Mesenteric fat pad (tissue), 1 donor: ENCODE measurements around the gene ELAVL1. TPM values are rescaled to one million over a fixed set of nuclear protein-coding genes. Genes with fewer than 3 reads are reported as not detected.
"Not testable (repeated sequence)": the region's sequence is repeated elsewhere in the genome, so short reads cannot be mapped to it uniquely, and the experiment has no call there.

Experiments used
- DNase-seq: peaks from one replicate; pipeline ENCODE4 v3.0.0-alpha.2; 2020; ENCODE audit warnings: low spot score
- total RNA-seq: library from RNA; stranded (reverse); fragmentation: NEBNext Ultra II Directional; extraction: Animal tissue kit (Norgen Biotek cat#: 25700); gene quantifications from one replicate; pipeline ENCODE4 v1.2.1, GENCODE V29; 2021
- donor health status: DM: yes; HTN: yes; CAD: no.

The ELAVL1 gene
- total RNA-seq, 1 donor from 2014 or later, result 60.2 TPM

DNA sequence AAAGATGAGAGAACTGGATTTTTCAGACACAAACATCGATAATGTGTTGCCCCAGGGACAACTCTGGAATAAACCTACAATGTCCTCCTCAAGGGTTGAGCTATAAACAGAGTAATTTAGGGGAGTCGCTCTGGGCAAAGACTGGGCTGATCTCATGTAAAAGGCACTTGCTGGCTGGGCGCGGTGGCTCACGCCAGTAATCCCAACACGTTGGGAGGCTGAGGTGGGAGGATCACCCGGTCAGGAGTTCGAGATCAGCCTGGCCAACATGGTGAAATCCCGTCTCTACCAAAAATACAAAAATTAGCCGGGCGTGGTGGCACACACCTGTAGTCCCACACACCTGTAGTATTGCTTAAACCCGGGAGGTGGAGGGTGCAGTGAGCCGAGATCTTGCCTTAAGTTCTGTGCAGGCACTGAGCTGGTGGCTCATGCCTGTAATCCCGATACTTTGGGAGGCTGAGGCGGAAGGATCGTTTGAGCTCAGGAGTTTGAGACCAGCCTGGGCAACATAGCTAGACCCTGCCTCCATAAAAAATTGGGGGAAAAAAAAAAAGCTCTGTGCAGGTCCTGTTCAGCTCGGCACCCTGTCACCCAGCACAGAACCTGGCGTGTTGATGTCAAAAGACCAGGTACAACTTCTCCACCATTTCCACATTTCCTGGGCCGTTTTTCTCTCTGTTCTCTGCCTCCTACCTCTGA, 63.4 kb downstream of the ELAVL1 start:
- DNase-seq, result no peak

DNA sequence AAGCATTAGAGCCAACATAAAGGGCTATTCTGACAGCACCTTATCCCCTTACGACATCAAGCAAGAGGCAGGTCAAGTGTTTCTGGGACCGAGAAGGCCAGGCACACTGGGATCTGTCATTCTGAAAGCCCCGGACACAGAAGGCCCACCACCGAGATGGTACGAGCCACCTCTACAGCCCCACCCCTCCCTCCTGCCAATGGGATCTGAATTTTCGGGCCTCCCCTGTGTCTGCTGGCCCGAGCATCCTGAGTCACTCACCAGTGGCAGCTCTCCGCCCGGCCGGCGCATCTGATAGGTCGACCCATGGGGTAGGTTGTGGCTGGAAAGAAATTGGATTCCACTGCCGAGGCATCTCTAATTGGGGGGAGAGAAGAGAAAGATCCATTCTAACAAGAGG, 64.6 kb downstream of the ELAVL1 start:
- DNase-seq, result no peak

DNA sequence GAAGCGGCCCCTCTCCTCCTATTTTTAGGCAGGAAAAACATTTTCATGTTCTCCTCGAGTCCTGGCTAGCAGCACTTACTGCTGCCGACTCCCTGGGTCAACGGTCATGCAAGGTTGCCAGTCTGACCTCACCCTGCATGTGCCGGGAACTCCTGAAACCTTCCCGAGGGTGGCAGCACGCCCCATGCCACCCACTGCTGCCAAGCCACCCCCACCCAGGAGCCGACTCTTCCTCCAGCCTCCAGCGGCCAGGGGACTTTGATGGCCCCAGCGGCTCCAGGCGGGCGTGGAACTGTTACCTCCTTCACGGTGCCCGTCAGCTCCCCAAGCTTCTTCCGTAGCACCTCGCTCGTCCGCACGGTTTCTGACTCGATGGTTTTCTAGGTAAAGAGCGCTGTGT, 70.7 kb downstream of the ELAVL1 start:
- DNase-seq, result no peak

DNA sequence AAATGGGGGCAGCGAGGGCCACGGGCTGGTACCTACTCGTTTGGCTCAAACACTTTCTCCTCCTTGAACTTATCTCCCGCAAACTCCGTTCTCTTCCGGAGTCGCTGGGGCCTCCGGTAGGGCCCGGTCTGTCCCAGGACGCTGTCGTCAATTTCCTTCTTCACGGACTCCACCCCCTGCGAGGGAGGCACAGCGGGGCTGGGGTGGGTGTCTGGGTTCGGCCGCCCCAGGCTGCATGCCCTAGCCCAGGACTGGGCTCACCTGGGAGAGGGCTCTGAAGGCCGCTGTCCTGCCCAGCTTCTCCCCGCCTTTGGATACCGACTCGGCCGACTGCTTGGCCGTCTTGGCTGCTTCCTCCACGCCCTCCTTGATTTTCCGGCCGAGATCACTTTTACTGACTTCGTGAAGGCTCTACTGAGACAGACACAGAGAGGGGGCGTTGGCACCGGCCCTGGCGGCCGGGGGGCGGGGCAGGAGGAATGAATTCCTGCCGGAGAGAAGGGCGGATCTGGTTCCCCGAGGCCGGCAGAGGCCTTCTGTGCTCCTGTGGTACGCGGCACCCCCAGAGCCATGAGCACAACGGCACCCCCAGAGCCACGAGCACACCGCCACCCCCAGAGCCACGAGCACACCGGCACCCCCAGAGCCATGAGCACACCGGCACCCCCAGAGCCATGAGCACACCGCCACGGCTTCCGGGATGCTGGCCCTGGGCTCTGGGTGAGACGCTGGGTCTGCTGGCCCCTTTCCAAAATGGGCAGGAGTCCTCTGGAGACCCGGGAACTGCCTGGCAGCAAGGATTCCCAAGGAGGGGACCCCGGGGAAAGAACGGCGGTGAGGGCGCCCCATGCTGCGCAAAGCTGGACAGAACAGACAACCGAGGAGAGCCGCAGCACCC, 71.4 kb downstream of the ELAVL1 start:
- no peak for DNase-seq

DNA sequence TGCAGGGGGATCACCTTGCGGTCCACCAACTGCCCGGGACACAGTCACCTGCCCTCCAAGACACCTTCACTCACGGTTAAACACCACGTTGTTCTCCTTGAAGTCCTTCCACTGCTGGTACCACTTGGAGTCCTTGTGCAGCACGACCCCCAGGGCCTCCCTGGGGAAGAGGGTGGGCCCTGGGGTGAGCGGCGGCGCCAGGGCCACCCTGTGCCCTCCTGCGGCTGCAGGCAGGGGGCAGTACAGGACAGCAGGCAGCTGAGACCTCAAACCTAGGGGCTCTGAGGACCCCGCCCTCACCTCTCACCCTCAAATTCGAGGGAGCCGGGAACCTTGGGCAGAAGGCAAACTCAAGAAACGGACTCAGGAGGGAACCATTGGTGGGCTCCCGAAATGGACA, 72.0 kb downstream of the ELAVL1 start:
- DNase-seq, result no peak

DNA sequence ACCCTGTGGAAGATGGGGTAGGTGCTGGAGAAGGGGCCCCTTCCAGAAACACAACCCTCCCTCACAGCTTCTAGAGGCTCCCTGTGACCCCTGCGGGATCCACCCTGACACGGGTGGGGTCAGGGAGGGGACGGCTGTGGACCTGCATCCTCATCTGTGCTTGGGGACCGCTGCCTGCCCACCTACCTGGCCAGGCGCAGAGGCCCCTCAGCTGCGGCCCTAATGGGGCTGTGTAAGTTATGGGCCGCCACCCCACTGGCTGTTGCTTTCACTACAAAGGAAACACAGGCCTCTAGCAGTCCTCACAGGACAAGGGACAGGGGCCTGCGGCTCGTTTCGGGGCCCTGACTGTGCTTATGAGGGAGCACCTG, 72.5 kb downstream of the ELAVL1 start:
- DNase-seq, result no peak

DNA sequence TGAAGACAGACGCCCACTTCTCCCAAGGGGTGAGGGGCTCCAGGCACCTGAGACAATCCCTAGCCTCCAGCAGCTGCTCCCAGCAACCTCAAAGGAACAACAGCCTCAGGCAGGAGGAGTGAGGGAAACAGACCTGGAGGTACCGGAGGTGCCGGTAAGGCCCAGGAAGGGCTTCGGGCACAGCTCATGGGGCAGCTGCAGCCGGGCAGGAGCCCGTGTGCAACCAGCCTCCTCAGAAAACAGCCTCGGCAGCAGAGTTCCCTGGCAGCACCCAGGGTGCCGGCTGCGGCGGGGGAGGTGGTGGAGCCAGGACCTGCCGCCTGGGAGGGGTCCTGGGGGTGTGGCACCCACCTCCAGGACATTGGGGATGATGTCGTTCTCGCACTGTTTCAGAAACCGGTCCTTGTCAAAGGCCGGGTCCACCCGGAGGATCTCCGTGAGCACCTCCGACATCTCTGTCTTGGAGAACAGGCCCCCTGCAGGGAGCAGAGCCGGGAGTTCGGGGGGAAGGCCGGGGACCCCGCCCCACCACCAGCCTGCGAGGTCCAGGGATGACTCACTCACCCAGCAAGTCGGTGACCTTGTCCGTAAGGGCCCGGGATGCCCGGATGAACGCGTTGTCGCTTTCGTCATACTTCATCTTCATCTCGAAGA, 73.0 kb downstream of the ELAVL1 start:
- no peak for DNase-seq

DNA sequence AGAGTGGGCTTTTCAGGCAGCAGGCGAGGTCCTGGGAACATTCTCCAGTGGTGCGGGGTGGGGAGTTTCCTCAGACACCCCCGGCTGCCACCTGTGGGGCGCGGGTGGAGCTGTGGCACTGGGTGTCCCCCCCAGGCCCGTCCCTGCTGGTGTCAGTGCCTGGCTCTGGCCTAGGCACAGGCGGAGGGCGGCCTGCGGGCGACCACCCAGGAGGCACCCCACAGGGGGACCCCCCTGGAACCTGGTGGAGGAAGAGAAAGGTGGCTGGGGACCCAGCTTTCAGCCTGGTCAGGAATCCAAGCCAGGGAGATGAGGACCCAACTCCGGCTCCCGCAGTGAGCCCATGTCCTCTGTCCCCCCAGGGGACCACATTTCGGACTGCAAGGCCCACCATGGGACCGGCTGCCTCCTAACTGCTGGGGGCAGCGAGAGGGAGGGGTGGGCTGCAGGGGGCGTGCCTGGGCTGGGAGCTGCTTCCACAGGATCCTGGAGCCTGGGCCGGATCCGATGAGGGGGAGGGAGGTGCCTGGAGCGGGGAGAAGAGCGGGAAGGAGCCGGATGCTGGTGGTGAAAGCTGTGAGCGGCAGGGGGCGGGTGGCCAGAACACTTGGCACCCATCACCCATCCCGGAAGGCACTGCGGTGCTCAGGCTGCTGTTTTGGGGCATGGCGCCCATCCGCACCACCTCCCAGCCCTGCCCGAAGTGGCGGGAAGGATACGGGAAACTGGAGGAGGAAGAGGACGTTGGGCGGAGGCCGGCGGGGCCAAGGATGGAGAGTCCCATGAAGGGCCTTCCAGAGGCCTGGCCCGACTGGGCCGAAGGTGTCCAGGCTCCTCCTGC, 74.0 kb downstream of the ELAVL1 start:
- no peak for DNase-seq

DNA sequence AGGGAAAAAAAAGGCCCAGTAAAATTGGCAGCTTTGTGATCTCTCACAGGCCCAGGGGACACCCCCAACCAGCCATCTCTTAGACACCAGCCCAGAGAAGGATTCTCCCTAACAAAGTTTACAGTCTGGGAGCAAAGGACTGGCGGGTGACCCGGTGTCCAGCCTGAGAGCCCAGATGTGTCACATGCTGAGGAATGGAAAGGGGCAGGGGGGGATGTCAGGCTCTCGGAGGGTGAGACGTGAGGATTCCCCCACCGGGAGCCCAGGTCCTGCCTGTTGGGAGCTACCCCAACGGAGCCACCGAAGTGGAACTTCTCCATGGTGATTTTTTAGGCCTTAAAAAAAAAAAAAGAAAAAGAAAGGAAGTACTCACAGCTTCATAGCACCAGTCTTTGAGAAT, 74.7 kb downstream of the ELAVL1 start:
- DNase-seq, result no peak

DNA sequence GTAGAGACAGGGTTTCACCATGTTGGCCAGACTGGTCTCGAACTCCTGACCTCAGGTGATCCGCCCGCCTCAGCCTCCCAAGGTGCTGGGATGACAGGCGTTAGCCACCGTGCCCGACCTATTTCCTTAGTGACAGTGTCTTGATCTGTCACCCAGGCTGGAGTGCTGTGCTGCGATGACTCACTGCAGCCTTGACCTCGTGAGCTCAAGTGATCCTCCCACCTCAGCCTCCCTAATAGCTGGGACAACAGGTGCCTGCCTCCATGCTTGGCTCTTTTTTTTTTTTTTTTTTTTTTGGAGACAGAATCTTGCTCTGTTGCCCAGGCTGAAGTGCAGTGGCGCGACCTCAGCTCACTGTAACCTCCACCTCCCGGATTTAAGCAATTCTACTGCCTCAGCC, 75.4 kb downstream of the ELAVL1 start:
- DNase-seq, result not testable (repeated sequence)

DNA sequence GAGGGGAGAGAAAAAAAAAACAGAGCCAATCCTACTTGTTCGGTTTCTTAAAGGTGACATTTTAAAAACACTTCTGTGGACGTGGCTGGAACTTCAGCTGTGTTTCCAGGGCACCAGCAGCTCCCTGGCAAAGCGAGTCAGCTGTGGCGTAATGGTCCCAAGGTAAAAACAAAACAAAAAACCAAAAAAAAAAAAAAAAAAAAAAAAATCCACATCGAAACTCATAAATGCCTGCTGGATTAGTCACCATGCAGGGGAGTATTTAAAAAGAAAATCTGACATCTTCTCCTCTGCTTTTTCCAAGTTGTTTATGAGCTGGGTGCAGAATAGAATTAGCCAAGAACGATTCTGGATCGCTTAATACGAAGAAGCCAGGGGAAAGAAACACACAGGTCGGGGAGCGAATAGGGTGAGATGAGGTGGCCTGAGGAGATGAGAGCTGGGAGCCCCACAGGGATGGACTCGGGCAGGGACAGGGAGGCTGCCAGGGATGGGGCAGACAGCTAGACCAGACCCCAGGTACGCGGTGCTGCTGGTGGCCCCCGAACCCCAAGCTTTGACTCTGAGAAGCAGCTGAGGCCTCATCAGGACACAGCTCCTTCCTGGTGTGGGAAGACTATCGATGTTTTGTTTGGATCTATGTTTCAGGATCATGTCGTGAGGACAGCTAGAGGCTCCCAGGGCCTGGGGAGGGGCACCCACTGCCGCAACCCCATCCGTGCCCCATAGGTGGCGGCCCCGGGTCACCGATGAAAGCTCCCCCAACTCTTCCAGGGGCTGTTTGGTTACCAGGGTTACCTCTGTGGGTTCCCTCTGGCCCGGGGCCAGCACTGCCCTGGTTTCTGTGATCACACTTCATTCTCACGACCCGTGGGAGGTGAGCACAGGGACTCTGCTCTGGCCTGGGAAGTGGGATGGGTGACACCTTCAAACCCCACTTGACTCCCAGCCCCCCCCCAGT, 76.4 kb downstream of the ELAVL1 start:
- no peak for DNase-seq

DNA sequence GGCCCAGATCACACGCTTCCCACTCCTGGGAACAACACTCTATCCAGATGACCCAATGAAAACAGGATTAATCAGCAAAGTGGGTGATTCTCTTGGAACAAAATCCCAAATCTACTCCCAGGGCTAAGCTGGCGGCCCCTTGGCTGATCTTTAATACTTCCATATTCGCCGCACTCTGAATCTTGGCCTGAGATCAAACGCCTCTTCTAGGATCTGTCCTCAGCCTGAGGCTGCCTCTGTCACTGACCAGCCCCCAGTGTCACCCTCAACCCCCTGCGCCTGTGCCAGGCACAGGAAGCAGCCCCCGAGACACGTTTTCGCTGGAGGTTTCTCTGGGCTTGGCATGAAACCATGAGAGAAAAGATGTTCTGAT, 77.1 kb downstream of the ELAVL1 start:
- DNase-seq, result no peak

DNA sequence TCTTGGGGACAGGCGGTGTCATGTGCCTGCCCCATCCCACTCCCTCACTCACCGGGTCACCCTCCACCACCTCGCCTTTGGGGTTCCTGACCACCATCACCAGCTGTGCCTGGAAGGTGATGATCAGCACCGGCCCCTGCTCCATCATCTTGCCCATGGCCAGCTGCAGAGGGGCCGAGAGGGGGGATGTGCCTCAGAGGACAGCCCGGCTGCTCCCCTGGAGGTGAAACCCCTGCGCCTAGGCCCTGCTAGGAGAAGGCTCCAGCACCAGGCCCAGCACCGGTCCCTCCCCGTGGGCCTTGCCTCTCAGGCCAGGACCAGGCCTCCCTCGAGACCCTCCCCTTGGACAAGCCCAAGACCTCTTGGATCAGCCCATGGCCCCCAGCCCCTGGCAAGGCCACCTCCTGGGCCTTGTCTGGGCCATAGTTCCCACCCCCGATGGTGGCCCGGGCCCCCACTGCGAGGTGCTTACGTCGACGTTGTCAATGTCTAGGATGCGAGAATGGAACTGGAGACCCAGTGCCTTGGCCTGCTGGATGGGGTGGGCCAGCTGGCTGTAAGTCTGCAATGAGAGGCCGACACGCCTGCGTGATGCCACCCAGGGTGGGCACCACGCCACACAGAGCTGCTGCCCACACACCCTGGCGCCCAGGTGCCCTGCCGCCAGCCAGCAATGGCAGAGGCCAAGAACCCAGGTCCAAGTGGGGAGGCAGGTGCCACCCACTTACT, 77.7 kb downstream of the ELAVL1 start:
- no peak for DNase-seq

DNA sequence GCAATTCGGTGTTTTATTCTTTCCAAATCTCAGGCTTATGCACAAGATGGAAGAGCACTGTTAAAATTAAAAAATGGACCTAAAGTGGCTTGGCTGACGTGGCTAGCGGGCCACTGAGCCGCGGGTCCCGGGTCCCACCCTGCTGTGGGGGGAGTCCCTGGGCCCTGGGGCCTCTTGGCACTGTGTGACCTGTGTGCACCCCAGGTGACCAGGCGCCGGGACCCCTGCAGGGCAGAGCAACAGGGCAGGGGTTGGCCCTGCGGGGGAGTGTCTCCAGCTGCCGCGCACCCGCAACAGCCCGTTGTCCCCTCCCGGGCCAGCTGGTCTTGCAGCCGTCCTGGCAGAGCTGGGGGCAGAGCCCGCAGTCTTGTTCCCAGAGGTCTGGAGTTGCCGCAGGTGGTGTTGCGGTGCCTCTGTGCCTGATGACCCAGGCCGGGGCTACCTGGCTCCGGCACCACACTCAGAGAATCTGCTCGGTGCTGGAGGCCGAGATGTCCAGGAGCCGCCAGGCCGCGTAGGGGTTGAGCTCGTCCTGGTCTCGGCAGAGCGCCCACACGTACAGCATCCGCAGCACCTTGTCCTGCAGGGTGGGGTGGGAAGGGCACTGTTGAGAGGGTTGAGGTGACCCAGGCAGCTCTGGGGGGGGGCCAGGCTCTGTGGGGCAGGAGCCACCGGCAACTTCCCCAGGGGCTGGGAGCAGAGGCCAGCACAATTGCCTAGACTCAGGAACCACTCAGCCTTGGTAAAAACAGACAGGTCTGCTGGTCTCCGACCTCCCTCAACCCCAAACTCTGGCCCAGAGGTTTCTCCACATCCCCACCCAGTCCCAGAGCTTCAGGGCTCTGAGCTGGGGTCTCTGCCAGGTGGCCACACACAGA, 78.5 kb downstream of the ELAVL1 start:
- no peak for DNase-seq

DNA sequence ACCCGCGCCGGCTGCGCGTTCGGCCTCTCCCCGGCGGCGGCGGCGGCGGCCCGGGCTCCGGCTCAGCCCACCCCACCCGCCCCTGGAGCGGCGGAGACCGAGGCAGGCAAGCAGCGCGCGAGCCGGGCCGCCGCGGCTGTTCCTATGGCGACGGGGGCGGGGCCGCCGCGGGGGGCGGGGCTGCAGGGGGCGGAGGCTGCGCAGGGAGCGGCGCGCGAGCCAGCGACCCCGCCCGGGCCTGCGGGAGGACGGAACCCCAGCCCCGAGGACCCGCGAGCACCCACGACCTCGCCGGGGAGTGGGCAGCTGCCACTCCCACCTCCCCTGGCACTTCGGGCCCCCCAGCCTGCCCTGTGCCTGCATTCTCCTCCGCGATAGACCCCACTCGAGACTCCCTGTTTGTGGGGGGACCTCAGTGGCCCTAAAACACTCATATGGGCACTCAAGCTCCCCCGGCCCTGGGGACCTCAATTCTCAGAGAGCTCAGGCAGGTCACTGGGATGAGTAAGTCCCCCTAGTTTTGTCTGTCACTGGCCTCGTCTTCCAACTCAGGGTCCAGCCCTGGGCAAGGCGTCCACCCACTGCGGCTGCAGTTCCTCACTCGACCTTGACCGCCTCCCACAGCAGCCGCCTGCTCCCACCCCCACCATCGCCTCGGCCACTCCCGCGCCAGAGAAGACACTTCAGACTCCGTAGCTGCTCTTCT, 79.3 kb downstream of the ELAVL1 start, which contains the start of gene CTXN1:
TSS of gene CTXN1 (minus strand) at position 115 of the 706 bp plus-strand sequence. CDS start 597 bp downstream, outside the sequence.
- no peak for DNase-seq

DNA sequence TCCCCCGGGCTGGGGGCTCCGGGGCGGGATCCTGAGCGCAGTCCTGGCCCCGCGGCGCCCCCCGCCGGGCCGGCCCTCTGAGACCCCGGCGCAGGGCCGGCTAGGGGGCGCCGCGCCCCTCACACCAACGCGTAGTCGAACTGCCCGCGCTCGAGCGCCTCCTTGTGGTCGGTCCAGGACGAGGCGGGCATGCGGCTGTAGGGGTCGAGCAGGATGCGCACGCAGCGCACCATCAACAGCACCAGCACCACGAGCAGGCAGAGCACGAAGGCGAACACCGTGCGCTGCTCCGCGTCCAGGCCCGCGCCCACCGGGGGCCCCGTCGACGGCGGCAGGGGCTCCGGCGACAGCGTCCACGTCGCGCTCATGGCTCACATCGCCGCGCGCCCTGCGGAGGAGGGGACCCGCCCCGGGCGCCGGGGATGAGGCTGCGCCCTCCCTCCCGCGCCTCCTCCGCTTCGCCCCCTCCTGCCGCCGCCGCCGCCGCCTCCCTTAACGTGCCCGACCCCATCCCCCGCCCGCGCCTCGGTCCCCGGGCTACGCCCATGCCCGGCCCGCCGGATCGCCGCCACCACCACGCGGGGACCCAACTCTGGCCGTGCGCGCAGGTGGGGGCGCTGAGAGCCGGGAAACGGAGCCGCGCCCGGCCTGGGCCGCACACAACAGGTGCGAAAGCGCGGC, 80.1 kb downstream of the ELAVL1 start:
- DNase-seq, result no peak

DNA sequence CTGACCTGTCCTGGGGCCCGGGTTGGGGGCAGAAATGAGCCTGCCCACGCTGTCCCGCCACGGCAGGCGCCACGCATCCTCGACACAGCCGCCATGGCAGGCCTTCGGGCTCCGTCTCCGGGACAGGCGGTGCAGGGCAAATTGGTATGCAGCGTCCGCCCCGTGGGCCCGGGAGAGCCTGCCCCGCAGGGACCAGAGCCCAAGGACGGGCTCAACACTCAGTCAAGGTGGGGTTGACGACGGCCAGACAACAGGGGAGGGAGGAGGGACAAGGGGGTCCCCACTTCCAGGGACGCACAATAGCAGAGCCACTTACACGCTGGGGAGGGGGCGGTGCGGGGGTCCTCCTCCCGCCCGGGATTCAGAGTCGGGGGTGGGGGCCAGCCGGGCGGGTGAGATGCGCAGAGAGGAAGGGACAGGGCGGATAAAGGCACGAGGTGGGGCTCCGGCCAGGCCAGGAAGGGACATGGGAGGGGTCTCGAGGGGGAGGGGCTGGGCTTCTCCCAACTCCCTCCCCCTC, 80.7 kb downstream of the ELAVL1 start:
- no peak for DNase-seq
